Stomach (tissue), 9 donors: Measurements from ENCODE around the gene CCDC192. TPM values are rescaled to one million over a fixed set of nuclear protein-coding genes. Genes with fewer than 3 reads are reported as not detected.

Experiments used
- DNase-seq, 2 donors: peaks; one replicate each; pipeline versions ENCODE4 v3.0.0 to v3.0.0-alpha.2; 2013 to 2019
- H3K27ac ChIP-seq, 5 donors: fragments of 200-600 bp in 4 of 5; sonication (generic) in 4 of 5; one replicate each; pipeline ENCODE4 v1.5.1; 2013 to 2019; ENCODE audit warnings: mild to moderate bottlenecking in 1 of 5, moderate library complexity in 1 of 5
- H3K27me3 ChIP-seq, 3 donors: fragments of 200-600 bp; sonication (generic); one replicate each; pipeline ENCODE4 v1.5.1; 2017 to 2019; ENCODE audit warnings: mixed run types in 1 of 3
- H3K36me3 ChIP-seq, 4 donors: fragments of 200-600 bp; sonication (generic); 1 replicate in 3 of 4; 2 replicates in 1 of 4; pipeline ENCODE4 v1.5.1; 2016 to 2019
- H3K4me1 ChIP-seq, 4 donors: fragments of 200-600 bp; sonication (generic); one replicate each; pipeline ENCODE4 v1.5.1; 2016 to 2019
- H3K4me3 ChIP-seq, 4 donors: fragments of 200-600 bp; sonication (generic) in 3 of 4; one replicate each; pipeline ENCODE4 v1.5.1; 2016 to 2019; ENCODE audit warnings: mild to moderate bottlenecking in 1 of 4
- H3K9me3 ChIP-seq, 4 donors: fragments of 200-600 bp; sonication (generic); one replicate each; pipeline ENCODE4 v1.5.1; 2016 to 2019
- CTCF ChIP-seq, 7 experiments: fragments of 450-650 bp in 4 of 7; fragments of 200-600 bp in 3 of 7; sonication (generic) in 3 of 7; IDR thresholded peaks; one replicate each; pipeline ENCODE4 v1.5.1; 2016 to 2019; ENCODE audit warnings: antibody characterized with exemption in 7 of 7, control low read depth in 2 of 7, mild to moderate bottlenecking in 1 of 7
- EP300 ChIP-seq: sonication (generic); formaldehyde crosslinking; IDR thresholded peaks from one replicate; pipeline ENCODE4 v1.6.1; 2017; ENCODE audit warnings: antibody characterized with exemption
- POLR2A ChIP-seq, 4 donors: fragments of 450-650 bp; IDR thresholded peaks; one replicate each; pipeline ENCODE4 v1.6.1; 2016; ENCODE audit warnings: antibody characterized with exemption in 4 of 4, control low read depth in 2 of 4, mild to moderate bottlenecking in 1 of 4, moderate library complexity in 1 of 4
- POLR2AphosphoS5 ChIP-seq, 3 donors: sonication (generic); formaldehyde crosslinking; IDR thresholded peaks; one replicate each; pipeline ENCODE4 v1.6.1; 2016; ENCODE audit warnings: antibody characterized with exemption in 3 of 3
- WGBS, 5 donors: extraction: QIAGEN DNeasy Blood & Tissue Kit in 3 of 5; methylation state at CpG; one replicate each; pipeline versions ENCODE4 v1.1.5 to v1.1.7; 2013 to 2018; 5-methylcytosine and 5-hydroxymethylcytosine counted together
- intact Hi-C: fragments of 100-400 bp; cut with DNase I; formaldehyde crosslinking; loops from one replicate; pipeline ENCODE4 v1.15.1; 2023; ENCODE audit warnings: low total_unique reads
- polyA plus RNA-seq, 3 donors: library from polyadenylated mRNA; stranded (reverse); fragments of 200-250 nt; gene quantifications; one replicate each; pipeline ENCODE4 v1.2.3, GENCODE V29; 2013
- total RNA-seq, 5 donors: library from RNA; depleted of rRNA; stranded (reverse); fragments of >200 nt; gene quantifications; one replicate each; pipeline versions ENCODE4 v1.1.0 to v1.2.3, GENCODE V29; 2014 to 2016
- donor health status: healthy with polysubstance abuse.
- donor health status: Bipolar disorder and iron deficiency.
- donor health status: healthy.

Gene CCDC192
- total and polyA plus RNA-seq, 8 donors, result 0.10 to 2.2 TPM; not detected in 6

DNA sequence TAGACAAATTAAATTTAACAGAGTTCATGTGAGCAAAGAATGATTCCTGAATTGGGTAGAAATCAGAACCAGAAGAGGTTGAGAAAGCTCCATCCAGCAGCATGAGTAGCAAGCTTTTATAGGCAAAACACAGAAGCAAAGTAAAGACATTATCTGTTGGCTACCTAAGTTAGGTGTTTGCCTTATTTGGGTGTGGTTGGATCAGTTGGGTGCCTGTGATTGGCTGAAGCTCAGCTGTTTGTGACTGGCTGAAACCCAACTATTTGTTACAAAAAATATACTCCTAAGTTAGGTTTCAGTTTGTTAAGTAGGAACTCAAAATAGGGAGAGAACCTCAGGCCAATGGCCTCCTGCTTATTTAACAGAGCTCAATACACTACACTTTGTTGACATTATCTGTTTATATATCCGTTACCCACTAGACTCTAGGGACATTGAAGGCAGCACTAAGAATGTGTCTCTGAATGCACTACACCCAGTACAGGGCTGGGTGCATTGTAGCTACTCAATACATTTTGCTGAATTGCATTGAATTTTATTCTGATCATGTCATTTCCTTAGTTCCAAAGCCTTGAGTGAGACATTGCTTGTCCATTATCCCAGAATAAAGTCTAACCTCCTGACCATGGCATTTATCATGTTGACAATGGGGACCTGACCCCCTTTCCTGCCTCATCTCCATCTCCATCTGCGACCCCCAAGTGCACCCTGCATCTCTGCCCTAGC, 98.7 kb downstream of the CCDC192 start:
- no peak overlapping the region for H3K27ac ChIP-seq
- peaks cover 0 to 23% (median 12%) of the 10 kb centered on the region in 4 donors for H3K4me1 ChIP-seq
- DNase-seq, result no peak
- intact Hi-C loops, result no loop called here
- H3K4me3 ChIP-seq, result no peak overlapping the region
- H3K36me3 ChIP-seq, result no peaks in the 10 kb centered on the region
- H3K9me3 ChIP-seq, result no peaks in the 10 kb centered on the region
- WGBS, 5 donors, result 35 to 49% (median 47%) methylated on average over 2 of the region's 2 CpGs
- no peak for TF ChIP-seq CTCF (IDR thresholded peaks at IDR 0.05)
- no peak for TF ChIP-seq POLR2AphosphoS5 (IDR thresholded peaks at IDR 0.05)
- no peak for TF ChIP-seq POLR2A (IDR thresholded peaks at IDR 0.05)
- no peak for TF ChIP-seq EP300
- no peaks in the 10 kb centered on the region for H3K27me3 ChIP-seq

- no peak for DNase-seq
- Histone ChIP-seq H3K9me3 (no peaks in the 10 kb centered on the region), H3K27me3 (no peaks in the 10 kb centered on the region), H3K4me1 (peaks cover 0 to 23% (median 12%) of the 10 kb centered on the region in 4 donors), H3K4me3 (no peak overlapping the region), H3K27ac (no peak overlapping the region), H3K36me3 (no peaks in the 10 kb centered on the region)
- intact Hi-C loops, result no loop called here
- WGBS, 5 donors, result 9 to 22% (median 9%) methylated on average over 3 of the region's 3 CpGs
- no peak for TF ChIP-seq CTCF (IDR thresholded peaks at IDR 0.05)
- no peak for TF ChIP-seq POLR2A (IDR thresholded peaks at IDR 0.05)
- TF ChIP-seq EP300, result no peak
Measured at GRCh38 chr5:127802477-127802865, 99.3 kb downstream of the CCDC192 start.

GRCh38 chr5:127804886-127805426, 101.8 kb downstream of the CCDC192 start:
- no peak overlapping the region for H3K4me3 ChIP-seq
- 70 to 75% (median 74%) methylated on average over 6 of the region's 6 CpGs for WGBS, 5 donors
- no peaks in the 10 kb centered on the region for H3K9me3 ChIP-seq
- TF ChIP-seq POLR2A (IDR thresholded peaks at IDR 0.05) (no peak), EP300 (no peak), POLR2AphosphoS5 (IDR thresholded peaks at IDR 0.05) (no peak), CTCF (IDR thresholded peaks at IDR 0.05) (no peak)
- no peaks in the 10 kb centered on the region for H3K36me3 ChIP-seq
- H3K27ac ChIP-seq, result no peak overlapping the region
- intact Hi-C loops, result no loop called here
- DNase-seq, result no peak
- peaks cover 0 to 23% (median 12%) of the 10 kb centered on the region in 4 donors for H3K4me1 ChIP-seq
- H3K27me3 ChIP-seq, result no peaks in the 10 kb centered on the region

DNA sequence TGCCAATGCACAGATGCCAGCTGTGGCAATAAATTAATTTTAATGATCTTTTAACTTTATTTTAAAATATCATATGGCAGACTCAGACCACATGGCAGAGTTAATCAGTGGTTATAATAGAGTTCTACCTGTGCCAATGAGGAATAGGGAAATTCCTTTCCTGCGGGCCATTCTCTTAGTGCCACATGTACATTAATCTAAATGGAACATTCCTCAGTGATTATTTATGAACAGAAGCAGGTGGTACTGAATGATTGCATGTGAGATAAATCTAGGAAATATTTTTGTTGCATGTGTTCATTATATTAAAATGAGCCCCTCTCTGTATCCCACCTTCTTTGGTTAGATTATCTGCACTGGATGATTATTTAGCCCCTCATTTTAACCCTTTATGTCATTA, 102.3 kb downstream of the CCDC192 start:
- intact Hi-C loops, result no loop called here
- 27 to 63% (median 41%) methylated on average over 1 of the region's 1 CpG for WGBS, 5 donors
- H3K4me1 ChIP-seq, result peaks cover 0 to 23% (median 12%) of the 10 kb centered on the region in 4 donors

More for the DNA sequence above, 102.3 kb downstream of the CCDC192 start:
- H3K27ac ChIP-seq, result no peak overlapping the region
- no peak for DNase-seq
- H3K4me3 ChIP-seq, result no peak overlapping the region
- H3K9me3 ChIP-seq, result no peaks in the 10 kb centered on the region
- no peaks in the 10 kb centered on the region for H3K36me3 ChIP-seq
- H3K27me3 ChIP-seq, result no peaks in the 10 kb centered on the region
- TF ChIP-seq POLR2AphosphoS5 (IDR thresholded peaks at IDR 0.05) (no peak), EP300 (no peak), CTCF (IDR thresholded peaks at IDR 0.05) (no peak), POLR2A (IDR thresholded peaks at IDR 0.05) (no peak)
